HG03520 (cell line): ENCODE measurements around the gene ARSI.

Experiments used
- ATAC-seq: cut with Tn5 transposase; IDR thresholded peaks from one replicate; pipeline ENCODE4 v1.9.1; 2021; ENCODE audit warnings: mild to moderate bottlenecking, moderate library complexity; ENCODE audit not compliant: unreplicated experiment

The ARSI gene

DNA sequence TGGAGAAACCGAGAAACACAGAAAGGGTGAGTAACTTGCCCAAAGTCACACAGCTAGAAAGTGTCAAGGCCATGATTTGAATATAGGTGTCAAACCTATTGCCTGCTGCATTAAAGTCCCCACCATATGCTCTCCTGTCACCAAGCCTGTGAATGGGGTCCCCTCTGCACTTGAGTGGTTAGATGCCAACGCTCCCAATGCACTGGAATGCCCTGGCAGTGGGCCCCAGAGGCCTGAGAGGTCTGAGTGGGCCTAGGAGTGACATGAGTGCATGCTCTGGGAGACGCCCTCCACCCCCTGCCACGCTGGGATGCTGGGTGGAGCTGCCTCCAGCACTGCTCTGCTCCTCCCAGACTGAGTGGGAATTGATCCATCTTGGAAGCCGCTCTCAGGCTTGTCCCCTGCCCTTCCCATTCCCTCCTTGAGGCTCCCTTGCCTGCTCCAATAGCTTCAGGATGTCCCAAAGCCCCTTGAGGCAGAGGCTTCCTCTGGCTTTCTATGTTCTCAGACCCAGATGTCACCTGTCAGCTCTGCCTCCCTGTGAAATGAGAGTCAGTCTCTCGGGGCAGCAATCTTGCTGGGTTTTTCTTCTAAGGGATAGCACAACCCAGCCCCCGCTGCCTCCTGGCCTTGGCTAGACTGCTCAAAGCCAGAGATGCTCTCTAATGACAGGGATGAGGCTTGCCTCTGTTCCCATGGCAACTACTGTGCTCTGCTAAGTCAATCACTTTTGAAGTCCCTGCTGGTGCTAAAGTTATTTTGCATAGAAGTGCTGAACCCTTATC, 6.6 kb upstream of the ARSI start:
- no peak for ATAC-seq

DNA sequence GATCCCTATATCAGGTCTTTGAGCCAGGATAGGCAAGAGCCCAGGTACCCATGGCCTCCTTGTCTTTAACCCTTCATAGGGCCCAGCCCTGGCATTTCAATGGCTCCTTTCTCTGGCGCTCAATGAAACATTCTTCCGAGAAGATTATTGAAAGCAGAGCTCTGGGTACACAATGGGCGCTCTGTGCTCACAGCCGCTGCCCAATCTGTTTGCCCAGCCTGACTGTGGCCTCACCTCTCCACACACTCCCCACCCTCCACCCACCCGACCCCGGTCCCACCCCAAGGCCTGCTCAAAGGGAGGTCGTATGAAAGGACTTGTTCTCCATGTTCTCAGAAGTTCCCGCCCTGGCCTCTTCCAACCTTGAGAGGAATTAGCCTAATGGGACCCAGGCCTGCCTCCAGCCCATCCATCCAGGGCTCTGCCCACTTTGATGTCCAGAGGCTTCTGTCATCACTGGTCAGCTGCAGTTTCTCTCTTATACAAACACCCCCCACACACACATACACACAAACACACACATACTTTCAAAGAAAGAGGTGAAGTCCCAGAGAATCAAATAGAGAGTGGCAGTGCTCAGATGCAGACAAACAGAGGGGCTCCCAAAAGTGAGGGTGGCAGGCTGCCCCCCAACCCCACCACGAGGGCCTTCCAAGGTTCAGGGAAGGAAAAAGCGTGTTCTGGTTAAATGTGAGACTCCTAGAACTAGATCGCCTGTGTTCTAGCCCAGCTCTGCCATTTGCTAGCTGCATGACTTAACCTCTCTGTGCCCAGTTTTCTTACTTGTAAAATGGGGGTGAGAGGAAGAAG, 5.1 kb upstream of the ARSI start:
- ATAC-seq, result no peak

DNA sequence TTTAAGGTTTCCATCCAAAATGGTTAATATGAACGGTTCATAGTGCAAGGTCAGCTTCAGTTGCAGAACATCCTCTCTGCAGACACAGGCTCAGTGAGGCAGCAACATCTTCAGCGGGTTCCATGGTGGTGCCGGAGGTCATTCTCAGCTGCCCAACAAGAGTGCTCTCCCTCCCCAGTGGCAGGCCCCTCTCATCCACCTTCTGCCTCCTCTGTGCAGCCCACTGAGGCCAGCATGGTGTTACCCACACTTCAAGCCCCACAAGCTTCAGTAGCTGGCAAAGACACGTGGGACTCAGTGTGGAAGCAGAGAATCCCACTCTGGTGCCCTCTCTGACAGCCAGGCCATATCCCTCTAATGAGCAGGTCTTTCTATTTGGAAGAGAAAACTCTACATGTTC, 4.1 kb upstream of the ARSI start:
- no peak for ATAC-seq

DNA sequence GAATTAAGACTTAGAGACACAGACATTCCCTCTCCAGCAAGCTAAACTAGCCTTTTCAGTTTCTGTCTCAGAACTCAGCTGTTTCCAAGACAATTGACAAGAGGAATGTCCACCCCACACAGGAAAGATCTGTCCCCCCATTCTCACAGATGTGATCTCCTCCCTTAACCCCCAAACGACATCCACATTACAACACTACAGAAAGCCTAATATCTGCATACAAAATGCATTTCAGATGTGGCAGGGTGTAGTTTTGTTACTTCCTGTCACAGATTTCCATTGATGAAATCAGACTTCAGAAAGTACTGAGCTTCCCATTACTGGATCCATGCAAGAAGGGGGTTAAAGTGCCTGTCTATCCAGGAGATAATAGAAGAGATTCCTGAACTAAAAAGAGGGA, 2.9 kb upstream of the ARSI start:
- no peak for ATAC-seq

DNA sequence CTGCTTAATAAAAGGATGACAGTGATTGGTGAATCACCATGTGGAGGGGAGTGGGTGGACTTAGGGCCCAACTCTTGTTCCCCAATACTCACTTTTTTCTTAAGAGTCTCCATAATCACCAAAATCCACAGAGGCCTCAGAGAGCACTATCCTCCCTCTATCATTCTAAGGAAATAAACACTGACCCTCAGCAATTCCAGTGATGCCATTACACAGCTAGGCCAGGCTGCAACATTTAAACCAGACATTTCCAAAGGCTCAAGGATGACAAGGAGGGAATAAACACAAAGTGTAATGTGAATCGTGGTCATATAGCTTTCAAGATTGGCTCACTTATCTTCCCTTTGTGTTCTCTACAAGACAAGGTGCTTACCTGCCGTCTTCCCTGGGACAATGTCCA, 2.4 kb upstream of the ARSI start:
- no peak for ATAC-seq

DNA sequence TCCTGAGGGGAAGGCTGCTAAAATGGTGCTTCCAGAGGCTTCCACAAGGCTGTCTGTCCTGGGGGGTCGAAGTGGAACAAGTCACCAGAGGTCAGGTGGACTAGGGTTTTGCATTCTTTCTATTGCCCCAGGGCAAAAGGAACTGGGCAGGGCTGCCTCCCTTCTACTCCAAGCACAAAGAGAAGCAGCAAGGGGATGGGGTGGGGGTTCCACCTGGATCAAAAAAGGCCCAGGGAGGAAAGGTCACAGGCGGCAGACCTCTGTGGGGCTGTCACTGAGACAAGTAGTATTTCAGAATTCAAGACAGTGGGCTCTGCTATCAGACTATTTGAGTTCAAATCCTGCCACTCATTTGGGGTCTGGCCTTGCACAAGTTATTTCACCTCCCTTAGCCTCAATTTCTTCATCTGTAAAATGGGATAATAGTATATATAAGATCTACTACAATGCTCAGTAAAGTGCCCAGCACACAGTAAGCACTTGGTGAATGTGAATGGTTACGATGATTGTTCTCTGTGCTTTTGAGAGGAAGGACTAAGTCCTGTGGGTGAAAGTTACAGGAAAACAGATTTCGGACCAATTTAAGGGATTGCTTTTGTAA, 1.9 kb upstream of the ARSI start:
- no peak for ATAC-seq

DNA sequence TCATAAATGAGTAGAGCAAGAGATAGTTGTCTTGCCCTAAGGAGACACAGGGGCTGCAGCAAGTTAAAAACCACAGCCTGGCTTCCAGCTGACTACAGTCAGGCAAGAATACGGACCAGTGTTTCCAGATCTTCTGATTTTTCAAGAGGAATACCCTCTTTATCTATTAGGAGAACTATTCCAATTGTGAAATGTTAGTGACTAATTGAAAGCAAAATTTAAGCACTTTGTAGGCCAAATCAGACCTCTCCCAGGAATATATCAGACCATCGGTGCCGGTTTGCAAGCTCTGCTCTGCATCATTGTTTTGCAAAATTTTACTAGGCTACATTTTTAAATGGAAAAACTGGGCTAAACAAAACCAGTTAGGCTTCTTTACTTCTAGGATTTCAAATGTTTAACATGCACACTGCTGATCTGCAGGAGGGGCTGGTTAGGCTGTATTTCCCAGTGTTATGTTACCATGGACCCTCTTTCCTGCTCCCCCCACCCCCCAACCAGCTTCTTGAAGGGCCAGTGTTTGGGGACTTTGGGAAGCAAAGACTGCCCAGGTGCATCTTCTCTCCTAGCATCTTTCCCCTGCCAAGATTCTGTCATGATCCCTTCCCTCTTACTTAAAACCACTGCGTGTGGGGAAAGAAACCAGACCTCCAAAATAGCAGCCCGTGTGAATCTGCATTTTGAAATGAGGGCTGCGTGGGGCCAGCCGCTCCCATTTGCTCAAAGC, 1.1 kb upstream of the ARSI start:
- no peak for ATAC-seq

DNA sequence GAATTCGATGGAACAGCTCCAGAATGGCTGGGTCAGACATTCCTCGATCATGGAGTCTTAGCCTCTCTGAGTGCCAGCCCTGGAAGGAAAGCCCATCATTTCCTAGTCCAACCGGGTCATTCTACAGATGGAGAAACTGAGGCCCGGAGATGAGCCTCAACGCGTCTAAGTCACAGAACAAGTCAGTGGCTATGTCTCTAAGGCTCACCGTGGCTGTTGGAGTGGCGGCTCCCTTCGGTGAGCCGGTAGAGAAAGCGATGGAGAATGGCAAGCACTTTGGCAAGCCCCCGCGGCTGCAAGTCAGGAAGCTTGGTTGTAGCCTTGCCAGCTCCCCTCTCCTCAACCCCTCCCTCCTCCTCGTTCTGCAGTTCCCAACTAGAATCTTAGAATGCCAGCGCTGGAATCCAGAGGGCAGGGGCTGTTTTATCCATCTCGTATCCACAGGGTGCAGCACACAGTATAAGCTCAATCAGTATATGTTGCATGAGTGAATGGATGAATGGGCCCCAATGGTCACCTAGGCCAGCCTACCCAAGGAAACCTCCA, 438 bp upstream of the ARSI start:
- no peak for ATAC-seq

DNA sequence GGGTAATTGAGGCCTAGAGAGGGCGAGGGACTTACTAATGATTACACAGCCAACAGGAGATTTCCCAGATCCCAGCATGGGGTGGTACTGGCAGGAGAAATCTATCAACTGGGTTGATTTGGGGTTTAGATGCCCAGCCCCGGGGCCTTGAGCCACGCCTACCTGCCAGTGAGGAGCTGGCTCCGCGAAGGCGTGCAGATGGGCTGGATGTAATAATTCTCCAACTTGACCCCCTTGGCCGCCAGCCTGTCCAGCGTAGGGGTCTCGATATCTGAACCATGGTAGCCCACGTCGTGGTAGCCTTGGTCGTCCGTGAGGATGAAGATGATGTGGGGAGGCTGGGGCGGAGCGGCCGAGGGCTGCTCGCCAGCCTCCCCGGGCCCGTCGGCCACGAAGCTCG, 804 bp downstream of the ARSI start:
- ATAC-seq, result no peak

DNA sequence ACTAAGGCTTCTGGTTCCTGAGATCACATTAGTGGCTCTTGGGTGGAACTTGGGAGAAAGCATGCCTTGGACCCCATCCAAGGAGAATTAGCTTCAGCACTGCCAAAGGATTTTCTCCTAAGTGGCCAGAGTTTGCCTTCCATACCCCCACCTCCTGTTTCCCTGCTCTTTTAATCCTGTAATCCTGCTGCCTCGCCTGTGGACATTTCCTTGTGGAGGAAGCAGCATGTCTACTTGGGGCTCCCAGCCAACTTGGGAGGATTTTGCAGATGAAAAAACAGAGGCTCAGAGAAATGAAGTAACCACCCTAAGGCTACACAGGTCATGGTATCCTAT, 1.6 kb downstream of the ARSI start:
- no peak for ATAC-seq

DNA sequence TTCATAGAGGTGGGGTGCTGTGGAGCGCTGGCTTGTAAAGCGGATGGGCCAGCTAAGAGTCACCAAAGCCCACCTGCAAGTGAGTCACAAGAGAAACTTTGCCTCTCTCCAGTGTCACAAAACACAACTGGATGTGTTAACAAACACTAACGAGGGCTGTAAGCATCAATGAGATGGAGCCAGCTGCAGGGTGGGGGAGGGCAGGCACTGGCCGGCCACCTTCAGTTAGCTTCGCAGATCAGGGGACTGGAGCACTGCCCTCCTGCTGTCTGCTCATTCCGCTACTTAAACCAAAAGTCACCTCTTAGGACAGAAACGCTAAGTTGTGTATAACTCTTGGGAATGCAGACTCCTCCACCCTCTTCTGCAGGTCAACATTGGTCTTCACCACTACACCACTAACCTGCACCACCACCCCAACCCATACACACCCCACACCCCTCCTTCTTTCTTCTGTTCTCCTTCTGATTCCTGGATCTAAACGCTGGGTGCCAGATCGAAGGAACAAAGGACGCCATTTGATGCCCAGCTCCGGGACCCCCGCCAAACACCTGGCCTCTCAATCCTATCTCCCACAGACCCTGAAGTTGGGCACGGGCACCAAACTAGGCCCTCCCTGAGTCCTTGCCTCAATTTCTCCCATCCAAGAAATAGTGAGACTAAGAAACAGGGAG, 2.1 kb downstream of the ARSI start:
- ATAC-seq, result no peak

DNA sequence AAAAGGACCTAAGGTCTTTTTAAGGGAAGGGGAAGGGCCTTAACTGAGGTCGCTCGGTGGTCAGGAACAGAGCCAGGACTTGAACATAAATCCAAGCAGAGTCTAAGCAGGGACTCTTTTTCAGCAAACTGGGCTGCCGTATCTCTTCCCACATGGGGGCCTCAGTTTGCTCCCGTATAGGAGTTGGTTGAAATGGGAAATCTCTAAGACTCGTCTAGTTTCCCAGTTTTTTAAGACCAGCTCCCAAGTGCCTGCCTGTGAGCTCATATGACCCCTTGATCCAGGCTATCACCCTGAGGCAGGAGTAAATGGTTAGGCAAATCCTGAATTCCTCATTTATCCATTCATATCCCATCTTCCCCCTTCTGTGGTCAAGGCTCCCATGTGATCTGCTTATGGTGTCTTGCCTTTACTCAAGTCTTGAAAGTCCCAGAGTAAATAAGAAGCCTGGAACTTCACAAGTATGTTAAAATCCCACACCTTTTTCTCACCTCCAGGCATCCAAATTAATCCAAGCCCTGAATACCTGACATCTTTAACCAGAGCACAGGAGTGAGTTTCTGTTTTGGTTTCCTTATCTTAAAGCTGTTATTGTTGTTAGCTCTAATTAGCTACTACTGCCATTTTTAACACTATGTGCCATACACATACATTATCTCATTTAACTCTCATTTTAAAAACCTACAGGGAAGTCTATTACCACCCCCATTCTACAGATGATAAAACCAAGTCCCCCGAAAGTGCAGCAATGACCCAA, 3.0 kb downstream of the ARSI start:
- ATAC-seq, result no peak

DNA sequence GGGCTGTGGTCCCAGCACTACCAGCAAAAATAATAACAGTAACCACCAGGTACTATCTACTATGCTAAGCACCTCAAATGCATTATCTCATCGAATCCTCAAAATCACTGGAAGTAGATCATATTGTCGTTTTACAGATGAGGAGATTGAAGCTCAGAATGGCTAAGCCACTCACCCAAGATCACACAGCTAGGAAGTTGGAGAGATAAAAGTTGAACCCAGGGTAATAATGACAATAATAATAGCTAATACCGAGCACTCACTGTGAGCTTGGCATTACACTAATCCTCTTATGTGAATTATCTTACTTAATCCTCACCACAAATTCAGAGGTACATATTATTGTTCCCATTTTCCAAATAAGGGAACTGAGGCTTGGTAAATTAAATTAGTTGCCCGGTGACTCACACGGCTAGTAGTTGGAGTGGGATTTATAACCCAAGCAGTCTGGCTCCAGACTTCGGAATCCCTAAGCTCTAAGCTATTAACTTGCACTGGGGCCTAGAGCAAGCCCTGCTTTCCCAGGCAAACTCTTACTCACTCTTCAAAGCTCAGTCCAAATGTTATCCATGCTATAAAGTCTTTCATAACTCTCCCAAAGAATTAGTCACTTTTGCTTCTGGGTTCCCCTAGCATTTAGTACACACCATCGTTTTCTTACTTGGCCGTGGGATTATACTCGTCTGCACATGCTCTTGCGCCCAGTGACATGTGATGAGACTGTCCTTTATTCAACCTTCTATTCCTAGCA, 3.8 kb downstream of the ARSI start:
- no peak for ATAC-seq

DNA sequence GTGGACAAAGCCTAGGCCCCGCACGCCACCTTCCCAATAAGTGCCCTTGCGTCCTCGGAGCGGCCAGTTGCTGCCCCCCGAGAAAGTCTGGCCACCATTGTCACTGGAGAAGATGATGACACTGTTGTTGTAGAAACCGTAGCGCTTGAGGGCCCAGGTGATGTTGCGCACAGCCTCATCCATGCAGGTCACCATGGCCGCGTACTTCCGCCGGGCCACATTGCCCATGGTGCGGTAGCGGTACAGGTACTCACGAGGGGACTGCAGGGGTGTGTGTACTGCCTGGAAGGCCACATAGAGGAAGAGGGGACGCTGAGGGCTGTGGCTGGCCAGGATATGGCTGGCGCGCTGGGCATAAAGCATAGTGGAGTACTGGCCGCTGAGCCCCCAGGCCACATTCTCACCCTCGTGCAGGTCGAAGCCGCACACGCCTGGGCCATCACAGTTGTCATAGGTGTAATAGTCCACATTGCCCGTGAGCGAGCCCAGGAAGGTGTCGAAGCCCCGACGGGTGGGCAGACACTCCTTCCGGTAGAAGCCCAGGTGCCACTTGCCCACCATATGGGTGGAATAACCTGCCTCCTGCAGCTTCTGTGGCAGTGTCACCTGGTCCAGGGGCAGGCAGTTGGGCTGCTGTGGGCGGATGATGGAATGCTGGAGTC, 4.6 kb downstream of the ARSI start:
- no peak for ATAC-seq

DNA sequence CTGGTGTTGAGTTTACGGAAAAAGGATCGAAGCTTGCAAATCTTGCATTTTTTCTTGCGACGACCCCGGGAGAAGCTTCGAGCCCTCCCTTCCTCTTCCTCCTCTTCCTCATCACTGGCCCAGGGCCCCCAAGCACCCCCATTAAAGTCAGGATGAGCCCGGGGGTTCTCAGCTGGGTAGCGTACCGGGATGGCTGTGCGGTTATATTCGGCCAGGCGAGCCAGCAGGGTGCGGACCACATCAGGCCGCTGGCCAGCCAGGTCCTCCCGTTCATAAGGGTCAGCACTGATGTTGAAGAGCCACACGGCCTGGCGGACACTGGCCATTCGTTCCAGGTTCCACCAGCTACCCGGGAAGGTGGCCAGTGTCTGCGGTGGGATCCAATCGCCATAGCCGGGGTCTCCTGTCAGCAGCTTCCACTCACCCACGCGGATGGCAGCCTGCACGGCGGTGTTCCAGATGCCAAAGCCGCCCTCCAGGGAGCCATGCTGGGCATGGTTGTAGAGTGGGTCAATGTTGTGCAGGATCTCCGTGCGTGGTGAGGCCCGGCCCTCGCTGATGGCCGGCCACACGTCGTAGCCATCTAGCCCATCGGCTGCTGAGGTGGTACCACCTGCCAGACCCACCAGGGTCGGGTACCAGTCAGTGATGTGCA, 5.3 kb downstream of the ARSI start:
- ATAC-seq, result no peak

DNA sequence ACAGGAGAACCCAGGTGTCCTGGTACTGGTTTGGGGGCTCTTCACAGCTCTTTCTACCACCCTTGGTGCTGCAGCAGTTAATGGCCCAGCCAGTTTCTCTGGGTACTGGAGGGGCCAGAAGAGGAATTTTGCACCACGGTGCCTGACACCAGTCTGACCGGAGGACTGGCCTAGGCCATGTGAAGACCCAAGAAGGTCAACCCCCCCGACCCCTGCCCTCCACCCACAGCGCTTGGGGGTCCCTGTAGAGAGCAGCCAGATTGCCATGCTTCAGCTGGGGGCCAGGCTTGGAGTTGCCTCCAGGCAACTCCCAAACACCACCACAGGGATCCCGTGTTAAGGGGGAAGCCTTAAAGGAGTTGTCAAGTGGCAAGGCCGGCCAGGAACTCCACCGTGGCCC, 6.2 kb downstream of the ARSI start:
- no peak for ATAC-seq

DNA sequence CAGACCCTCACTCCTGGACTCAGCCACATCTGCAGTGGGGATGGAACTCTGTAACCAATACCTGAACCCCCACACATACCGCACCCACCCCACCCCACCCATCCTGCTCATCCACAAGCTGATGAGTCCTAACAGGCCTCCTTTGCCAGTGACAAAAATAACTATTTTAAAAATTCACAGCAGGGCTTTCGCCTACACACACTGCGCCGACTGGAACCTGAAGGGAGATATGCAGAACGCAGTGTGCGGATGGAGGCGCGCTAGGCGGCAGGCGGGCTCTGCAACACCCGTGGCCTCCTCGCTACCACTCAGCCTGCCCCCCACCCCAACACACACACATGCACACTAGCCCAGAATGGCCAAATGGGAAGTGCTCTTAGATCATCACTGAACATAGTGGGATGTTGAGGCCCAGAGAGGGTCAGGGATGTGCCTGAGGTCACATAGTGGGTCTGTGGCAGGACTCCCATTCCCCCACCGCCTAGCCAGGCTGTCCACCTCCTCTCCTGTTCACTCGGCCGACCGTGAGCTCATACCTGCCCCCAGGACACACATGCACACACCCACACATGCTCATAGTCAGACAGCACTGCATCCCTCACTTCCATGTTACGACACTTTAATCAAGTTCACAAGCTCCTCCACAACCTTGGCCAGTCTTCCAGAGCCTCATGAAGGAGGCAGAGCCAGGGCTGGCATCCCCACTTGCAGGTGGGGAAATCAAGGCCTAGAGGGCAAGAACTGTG, 6.8 kb downstream of the ARSI start:
- ATAC-seq, result no peak
